Measurements from ENCODE around the gene SSH3. TPM values are rescaled to one million over a fixed set of nuclear protein-coding genes. Genes with fewer than 3 reads are reported as not detected.

Gene SSH3
- total RNA-seq, 1 experiment from 2014 or later, result 5.5 TPM

GRCh38 chr11:67321313-67321871 lies 18.1 kb downstream of the SSH3 start:
- no peak overlapping the region for H3K27ac ChIP-seq (ENCODE audit: low read depth, low read length, poor library complexity, severe bottlenecking)
- H3K4me1 ChIP-seq (ENCODE audit: insufficient read depth, low read length, poor library complexity, severe bottlenecking), result no peaks in the 10 kb centered on the region
- no peaks in the 10 kb centered on the region for H3K9me3 ChIP-seq (ENCODE audit: low read depth, low read length, poor library complexity, severe bottlenecking)
- no peaks in the 10 kb centered on the region for H3K36me3 ChIP-seq (ENCODE audit: insufficient read depth, low read length, poor library complexity, severe bottlenecking)
- DNase-seq (ENCODE audit: low spot score), result no peak
- H3K4me3 ChIP-seq (ENCODE audit: low read depth, low read length, poor library complexity, severe bottlenecking), result no peak overlapping the region
- no TSS peak for BruUV-seq (replicated peaks)
- ChIA-PET CTCF (no interaction called here), POLR2A (ENCODE audit: low non-redundant PET) (no interaction called here)
- intact Hi-C loops (cut with micrococcal nuclease; ENCODE audit: unreplicated experiment), result no loop called here
- TF ChIP-seq EZH2 (IDR thresholded peaks at IDR 0.05; ENCODE audit: borderline replicate concordance, low read depth, low read length, poor library complexity, severe bottlenecking), result no peak
- no peak for TF ChIP-seq CTCF (conservative IDR thresholded peaks at IDR 0.05; ENCODE audit: low read depth, low read length)
- H3K27me3 ChIP-seq (replicated peaks; ENCODE audit: insufficient read depth, low read depth, low read length, poor library complexity), result no peaks in the 10 kb centered on the region

GRCh38 chr11:67322049-67322448 lies 18.7 kb downstream of the SSH3 start:
- H3K36me3 ChIP-seq (ENCODE audit: insufficient read depth, low read length, poor library complexity, severe bottlenecking), result no peaks in the 10 kb centered on the region
- H3K4me3 ChIP-seq (ENCODE audit: low read depth, low read length, poor library complexity, severe bottlenecking), result no peak overlapping the region
- H3K27ac ChIP-seq (ENCODE audit: low read depth, low read length, poor library complexity, severe bottlenecking), result no peak overlapping the region
- POLR2A ChIA-PET (ENCODE audit: low non-redundant PET), result no interaction called here
- no peak for DNase-seq (ENCODE audit: low spot score)
- CTCF ChIA-PET, result interaction anchor here (0.9 kb wide), 1 partner anchor 29 kb away, joined by 4 read pairs; no protein-coding TSS in a partner anchor
- BruUV-seq (replicated peaks), result no TSS peak
- H3K27me3 ChIP-seq (replicated peaks; ENCODE audit: insufficient read depth, low read depth, low read length, poor library complexity), result no peaks in the 10 kb centered on the region
- intact Hi-C loops (cut with micrococcal nuclease; ENCODE audit: unreplicated experiment), result no loop called here
- H3K4me1 ChIP-seq (ENCODE audit: insufficient read depth, low read length, poor library complexity, severe bottlenecking), result no peaks in the 10 kb centered on the region
- H3K9me3 ChIP-seq (ENCODE audit: low read depth, low read length, poor library complexity, severe bottlenecking), result no peaks in the 10 kb centered on the region
- TF ChIP-seq CTCF (conservative IDR thresholded peaks at IDR 0.05; ENCODE audit: low read depth, low read length) (no peak), EZH2 (IDR thresholded peaks at IDR 0.05; ENCODE audit: borderline replicate concordance, low read depth, low read length, poor library complexity, severe bottlenecking) (no peak)

- POLR2A ChIA-PET (ENCODE audit: low non-redundant PET), result interaction anchor here (0.7 kb wide), 1 partner anchor 39 kb away, joined by 10 read pairs; no protein-coding TSS in a partner anchor
- H3K27ac ChIP-seq (ENCODE audit: low read depth, low read length, poor library complexity, severe bottlenecking), result no peak overlapping the region
Observed at GRCh38 chr11:67323526-67323925, 20.2 kb downstream of the SSH3 start.

More at GRCh38 chr11:67323526-67323925, 20.2 kb downstream of the SSH3 start:
- intact Hi-C loops (cut with micrococcal nuclease; ENCODE audit: unreplicated experiment), result no loop called here
- Histone ChIP-seq H3K9me3 (ENCODE audit: low read depth, low read length, poor library complexity, severe bottlenecking) (no peaks in the 10 kb centered on the region), H3K36me3 (ENCODE audit: insufficient read depth, low read length, poor library complexity, severe bottlenecking) (no peaks in the 10 kb centered on the region), H3K4me3 (ENCODE audit: low read depth, low read length, poor library complexity, severe bottlenecking) (no peak overlapping the region), H3K27me3 (replicated peaks; ENCODE audit: insufficient read depth, low read depth, low read length, poor library complexity) (no peaks in the 10 kb centered on the region), H3K4me1 (ENCODE audit: insufficient read depth, low read length, poor library complexity, severe bottlenecking) (no peaks in the 10 kb centered on the region)
- CTCF ChIA-PET, result no interaction called here
- DNase-seq (ENCODE audit: low spot score), result no peak
- no TSS peak for BruUV-seq (replicated peaks)
- TF ChIP-seq CTCF (conservative IDR thresholded peaks at IDR 0.05; ENCODE audit: low read depth, low read length) (no peak), EZH2 (IDR thresholded peaks at IDR 0.05; ENCODE audit: borderline replicate concordance, low read depth, low read length, poor library complexity, severe bottlenecking) (no peak)

Measured in A673 (cell line).